Stimulated activated CD8-positive, alpha-beta memory T cell treated with anti-CD3 and anti-CD28 coated beads, Interleukin-7, amount 100 ng/mL, for 48 hours (primary cell): ENCODE measurements around the gene CLIP3.
"Not testable (repeated sequence)": the region's sequence is repeated elsewhere in the genome, so short reads cannot be mapped to it uniquely, and the experiment has no call there.

Experiments used
- DNase-seq, 2 donors: peaks; one replicate each; pipeline ENCODE4 v3.0.0-alpha.2; 2020; ENCODE audit warnings: low read depth in 1 of 2; ENCODE audit errors: extremely low read depth in 1 of 2

CLIP3 gene

DNA sequence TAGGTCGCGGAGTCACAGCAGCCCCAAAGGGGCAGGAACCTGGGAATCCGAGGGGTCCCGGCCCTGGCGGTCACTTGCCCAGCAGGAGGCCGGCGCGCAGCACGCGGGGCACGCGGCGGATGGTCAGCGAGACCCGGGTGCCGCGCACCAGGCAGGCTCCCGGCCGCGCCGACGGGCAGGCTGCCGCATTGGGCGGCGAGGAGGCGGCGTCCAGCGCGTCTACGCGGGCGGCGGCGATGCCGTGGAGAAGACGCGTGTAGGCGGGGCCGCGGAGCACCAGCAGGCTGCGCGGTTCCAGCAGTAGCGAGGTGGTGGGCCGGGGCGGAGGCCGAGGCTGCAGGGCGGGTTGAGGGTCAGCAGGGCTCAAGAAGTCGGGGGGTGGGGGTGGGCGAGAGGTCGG is 23.5 kb downstream of the CLIP3 start:
- no peak for DNase-seq

DNA sequence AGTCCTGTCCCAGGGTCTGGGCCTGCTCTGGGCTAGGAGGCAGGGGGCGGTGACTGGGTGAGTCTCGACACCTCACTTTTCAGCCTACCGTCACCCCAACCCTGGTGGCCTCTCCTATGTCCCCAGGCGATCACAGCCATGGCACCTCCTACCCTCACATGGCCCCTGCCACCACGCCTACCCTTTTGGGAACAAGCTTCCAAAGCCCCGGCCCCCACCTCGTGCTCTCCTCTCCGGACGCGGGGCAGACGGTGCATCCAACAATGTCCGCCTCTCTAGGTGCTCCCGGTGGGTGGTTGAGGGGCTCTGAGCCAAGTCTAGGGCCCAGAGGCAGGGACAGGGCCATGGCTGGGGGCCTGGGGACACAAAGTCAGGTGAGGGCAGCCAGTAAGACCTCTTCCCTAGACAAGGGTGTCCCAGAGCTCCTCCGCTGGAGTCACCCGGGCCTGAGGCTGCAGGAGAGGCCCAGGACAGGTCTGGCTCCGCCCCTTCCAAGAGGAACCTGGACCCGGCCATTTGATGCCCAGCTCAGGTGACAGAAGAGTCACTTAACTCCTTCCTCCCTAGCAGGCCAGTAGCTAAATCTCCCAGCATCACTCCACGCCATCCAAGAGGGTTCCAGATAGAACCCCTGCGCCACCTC is 24.2 kb downstream of the CLIP3 start, which contains the start of gene SYNE4:
SYNE4 (minus strand) TSS at position 478 of the 643 bp plus-strand sequence; CDS start at position 346, 132 bp downstream.
- no peak for DNase-seq

DNA sequence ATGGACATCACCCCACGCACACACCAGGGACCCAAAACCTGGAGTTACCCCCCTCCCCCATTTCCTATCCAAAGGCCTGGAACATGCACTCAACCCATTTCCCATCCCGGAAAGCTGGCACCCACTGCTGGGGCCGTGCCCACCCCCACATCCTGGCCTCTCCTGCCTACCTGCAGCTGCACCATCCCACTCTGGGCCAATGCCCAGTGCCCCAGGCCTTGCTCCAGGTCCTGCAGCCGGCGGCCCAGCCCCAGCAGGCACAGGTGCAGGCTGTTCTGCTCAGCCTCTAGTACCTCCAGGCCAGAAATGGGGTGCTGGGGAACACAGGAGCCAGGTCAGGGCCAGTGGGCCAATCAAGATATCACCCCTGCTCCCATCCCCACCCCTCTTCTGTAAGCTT is 25.7 kb downstream of the CLIP3 start:
- DNase-seq: no peak

DNA sequence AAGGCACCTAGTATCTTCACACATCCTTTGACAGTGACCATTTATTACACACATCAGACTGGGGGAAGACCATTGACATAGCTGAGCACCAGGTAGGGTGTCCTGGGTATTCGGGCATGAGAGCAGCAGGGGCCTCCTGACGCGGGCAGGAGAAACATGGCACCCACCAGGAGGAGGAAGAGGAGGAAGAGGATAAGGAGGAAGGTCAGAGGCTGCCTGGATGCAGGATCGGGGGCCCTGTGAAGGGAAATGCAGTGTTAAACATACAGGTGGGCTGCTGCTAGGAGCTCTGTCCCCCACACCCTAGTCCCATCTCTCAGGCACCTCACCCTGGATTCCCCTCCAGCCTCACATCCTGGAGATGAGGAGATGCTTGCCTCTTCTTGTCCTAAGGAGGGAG is 29.4 kb downstream of the CLIP3 start:
- no peak for DNase-seq

DNA sequence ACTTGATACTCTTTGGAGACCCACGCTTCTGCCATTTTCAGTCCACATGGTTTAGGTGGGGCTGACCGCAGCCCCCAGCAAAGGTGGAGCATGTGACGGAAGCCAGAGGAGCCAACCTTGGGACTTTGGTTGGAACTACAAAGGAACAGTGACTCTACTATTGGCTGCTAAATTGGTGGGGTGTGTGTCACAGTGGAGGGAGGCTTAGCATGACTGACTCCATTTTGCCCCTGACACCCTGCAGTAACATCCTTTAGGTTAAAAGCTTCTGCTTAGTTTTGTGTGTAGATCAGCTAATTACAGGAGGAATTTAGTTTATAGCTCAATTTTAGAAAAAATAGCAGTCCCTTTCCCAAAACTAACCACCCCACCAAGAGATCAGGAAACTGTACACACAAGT is 31.1 kb downstream of the CLIP3 start:
- no peak for DNase-seq

DNA sequence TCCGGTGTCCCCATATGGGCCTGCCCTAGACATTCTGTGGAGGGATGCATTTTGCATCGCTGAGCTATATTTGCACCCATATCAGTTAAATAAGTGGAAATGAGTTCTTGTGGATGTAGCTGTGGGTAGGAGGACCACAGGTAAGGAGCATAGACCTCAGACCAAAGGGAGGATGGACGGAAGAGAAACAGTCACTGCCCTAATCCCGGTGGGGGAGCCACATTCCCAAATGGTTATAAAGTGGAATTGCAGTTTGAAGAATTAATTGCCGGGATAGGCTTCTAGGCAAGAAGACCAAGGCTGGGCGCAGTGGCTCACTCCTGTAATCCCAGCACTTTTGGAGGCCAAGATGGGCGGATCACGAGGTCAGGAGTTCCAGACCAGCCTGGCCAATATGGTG is 35.9 kb downstream of the CLIP3 start:
- no peak for DNase-seq

DNA sequence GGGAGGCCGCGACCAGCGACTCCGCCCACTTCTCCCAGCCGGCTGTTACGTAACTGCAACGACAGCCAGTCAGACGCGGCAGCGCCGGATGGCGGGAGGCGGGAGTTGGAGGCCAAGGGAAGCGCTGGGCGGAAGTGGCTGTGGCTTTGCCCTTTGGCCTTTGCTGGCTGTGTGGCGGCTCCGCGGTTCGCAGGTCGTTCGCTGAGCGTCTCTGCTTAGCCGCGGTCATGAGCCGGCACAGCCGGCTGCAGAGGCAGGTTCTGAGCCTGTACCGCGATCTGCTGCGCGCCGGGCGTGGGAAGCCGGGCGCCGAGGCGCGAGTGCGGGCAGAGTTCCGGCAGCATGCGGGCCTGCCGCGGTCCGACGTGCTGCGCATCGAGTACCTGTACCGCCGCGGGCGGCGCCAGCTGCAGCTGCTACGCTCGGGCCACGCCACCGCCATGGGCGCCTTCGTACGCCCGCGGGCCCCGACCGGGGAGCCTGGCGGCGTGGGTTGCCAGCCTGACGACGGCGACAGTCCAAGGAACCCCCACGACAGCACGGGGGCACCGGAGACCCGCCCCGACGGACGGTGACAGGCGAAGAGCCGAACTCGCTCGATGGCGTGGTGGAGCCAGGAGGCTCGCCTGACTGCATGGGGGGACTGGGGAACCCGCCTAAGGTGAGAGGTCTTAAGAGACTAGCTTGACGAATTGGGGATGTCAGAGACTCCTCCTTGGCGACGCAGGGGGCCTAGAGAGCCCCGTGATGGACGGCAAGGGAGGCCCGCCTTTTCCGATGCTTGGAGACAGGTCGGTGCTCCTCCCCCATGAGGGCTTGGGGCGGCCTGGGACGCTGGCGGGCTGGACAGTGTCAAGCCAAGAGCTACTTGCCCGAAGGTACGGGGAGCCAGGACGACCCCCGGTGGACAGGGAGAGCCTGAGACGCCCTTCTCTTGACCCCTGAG is 37.4 kb downstream of the CLIP3 start, which contains the start of gene SDHAF1:
SDHAF1 (plus strand) TSS at position 141 of the 946 bp plus-strand sequence; CDS start at position 228, 87 bp downstream.
- peak; percentile 92 to 97 for DNase-seq

DNA sequence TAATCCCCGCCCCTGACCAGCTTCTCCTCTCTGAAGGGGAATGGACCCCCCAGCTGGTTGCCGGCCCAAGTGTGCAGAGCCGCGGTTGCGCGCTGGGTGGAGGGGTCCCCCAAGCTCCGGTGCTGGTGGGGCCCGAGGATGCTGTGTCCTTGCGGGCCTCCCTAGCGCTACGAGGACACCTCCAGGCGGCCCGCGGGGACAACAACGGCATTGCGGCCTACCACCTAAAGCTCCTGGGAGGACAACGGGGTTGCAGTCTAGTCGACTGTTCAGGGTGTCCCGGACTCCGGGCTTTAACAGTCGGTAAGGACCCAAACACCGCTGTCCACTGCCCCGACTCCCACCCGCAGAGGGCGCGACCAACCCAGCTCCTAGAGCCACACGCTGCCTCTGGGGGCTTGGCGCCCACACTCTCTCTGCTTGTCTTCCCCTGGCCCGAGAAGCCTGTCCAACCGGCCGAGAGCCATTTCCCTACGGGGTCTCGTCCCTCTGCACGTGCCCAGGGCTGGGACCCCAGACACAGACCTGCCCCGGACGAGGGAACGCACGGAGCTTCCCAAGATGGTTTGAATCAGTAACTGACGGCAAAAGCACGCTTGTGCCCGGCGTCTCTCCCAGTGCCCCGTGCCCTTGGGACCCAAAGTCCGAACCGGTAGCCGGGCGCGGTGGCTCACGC is 38.6 kb downstream of the CLIP3 start:
- no peak for DNase-seq

DNA sequence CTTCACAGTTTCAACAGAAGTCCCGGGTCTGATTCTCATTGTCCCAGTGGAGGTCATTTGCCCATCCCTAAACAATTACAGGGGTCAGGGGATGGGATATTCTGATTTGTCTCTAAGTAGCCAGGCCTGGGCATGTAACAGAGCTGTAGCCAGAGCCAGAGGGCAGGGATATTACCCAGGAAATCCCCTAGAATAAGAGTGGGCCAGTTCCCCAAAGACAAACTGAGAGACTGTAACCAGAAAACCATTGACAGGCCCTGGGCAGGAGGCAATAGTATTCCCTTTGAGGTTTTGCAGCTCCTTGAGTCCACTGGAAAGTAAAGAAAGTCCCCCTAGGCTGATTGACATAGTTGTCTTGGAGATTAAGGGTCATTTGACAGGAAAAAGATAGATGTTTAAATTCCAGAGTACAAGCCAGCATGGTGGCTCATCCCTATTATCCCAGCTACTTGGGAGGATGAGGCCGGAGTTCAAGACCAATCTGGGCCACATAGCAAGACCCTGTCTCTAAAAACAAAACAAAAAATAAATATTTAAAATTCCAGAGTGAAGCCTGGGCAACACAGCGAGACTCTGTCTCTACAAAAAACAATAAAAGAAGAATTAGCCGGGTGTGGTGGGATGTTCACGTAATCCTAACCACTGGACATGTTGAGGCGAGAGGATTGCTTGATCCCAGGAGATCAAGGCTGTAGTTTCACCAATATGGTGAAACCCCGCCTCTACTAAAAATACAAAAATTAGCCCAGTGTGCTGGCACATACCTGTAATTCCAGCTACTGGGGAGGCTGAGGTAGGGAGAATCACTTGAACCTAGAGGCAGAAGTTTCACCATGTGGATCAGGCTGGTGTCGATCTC is 39.5 kb downstream of the CLIP3 start:
- DNase-seq: no peak

DNA sequence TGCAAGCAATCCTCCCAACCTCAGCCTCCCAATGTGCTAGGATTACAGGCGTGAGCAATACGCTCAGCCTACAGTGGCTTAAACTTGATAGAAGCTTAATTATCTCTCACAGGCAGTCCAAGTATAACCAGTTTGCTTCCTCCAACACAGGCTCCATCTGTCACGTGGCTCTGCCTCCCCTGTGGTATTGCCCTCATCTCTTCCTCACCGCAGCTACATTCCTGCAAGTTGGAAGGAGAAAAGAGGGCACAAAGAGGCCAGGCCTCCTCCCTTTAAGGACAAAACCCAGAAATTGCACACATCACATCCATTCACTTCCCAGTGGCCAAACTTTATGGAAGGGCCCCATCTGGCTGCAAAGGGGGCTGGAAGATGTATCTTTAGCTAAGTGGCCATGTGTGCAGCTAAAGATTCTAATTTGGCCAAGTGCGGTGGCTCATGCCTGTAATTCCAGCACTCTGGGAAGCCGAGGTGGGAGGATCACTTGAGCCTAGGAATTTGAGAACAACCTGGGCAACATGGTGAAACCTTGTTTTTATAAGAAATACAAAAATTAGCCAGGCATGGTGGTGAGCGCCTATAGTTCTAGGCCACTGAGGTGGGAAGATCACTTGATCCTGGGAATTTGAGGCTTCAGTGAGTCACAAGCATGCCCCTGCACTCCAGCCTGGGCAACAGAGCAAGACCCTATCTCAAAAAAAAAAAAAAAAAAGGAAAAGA is 40.8 kb downstream of the CLIP3 start:
- no peak for DNase-seq

DNA sequence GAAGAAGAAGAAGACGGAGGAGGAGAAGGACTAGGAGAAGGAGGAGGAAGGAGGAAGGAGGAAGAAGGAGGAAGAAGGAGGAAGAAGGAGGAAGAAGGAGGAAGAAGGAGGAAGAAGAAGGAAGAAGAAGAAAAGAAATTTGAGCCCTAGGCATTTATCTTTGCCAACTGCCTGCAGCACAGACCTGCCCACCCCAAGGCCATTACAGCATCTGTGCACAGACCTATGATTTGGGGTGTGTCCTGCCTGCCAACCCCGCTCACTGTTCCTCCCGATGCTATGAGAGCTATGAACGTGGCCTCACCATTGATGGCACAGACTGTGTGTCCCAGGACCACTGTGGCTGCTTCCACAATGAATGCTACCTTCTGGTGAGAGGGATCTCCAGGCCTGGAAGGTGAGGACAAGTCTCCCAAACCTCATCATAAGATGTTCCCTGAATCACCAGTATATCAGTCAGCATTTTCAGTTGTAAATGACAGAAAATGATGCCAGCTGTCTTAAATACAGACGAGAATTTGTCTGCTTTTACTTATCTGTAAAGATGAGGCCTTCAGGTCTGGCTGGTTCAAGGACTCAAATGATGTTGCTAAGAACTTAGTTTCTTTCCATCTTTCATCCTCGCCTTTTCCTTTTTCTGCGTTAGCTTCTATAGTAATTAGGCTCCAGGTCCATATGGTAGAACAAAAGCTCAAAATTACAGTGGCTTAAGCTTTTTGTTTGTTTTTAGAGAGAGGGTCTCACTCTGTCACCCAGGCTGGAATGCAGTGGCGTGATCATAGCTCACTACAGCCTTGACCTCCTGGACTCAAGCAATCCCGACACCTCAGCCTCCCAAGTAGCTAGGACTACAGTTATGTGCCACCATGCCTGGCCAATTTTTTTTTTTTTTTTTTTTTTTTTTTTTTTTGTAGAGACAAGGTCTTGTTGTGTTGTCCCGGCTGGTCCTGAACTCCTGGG is 41.6 kb downstream of the CLIP3 start:
- DNase-seq: no peak

DNA sequence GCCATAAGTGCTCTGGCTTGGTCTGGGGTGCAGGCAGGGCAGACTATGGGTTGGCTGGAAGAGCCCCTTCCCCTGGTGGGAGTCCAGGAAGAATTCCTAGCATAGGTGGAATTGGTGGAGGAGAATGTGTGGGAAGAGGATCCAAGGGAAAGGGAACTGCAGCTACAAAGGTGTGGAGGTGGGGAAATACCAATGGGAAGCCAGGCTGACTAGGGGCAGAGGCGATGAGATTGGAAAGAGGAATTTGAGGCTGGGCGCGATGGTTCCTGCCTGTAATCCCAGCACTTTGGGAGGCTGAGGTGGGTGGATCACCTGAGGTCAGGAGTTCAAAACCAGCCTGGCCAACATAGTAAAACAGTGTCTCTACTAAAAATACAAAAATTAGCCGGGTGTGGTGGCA is 42.5 kb downstream of the CLIP3 start:
- no peak for DNase-seq

DNA sequence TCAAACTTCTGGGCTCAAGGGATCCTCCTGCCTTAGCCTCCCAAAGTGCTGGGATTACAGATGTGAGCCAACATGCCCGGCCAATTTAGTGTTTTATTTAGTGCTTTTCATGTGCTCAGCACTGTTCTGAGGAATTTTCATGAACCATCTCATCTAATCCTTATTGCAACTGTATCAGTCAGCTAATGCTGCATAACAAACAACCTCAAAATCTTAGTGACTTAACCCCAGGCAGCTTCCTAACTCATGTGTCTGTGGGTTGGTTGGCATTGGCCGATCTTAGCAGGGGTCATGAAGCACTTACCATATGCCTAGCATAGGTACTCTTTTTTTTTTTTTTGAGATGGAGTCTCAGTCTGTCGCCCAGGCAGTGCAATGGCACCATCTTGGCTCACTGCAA is 43.8 kb downstream of the CLIP3 start:
- DNase-seq: no peak

DNA sequence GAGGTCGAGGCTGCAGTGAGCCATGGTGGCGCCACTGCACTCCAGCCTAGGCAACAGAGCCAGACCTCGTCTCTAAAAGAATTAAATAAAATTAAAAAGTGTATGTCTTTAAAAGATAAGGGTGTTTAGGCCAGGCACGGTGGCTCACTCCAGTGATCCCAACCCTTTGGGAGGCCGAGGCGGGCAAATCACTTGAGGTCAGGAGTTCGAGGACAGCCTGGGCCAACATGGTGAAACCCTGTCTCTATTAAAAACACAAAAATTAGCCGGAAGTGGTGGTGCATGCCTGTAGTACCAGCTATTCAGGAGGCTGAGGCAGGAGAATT is 45.1 kb downstream of the CLIP3 start:
- no peak for DNase-seq

DNA sequence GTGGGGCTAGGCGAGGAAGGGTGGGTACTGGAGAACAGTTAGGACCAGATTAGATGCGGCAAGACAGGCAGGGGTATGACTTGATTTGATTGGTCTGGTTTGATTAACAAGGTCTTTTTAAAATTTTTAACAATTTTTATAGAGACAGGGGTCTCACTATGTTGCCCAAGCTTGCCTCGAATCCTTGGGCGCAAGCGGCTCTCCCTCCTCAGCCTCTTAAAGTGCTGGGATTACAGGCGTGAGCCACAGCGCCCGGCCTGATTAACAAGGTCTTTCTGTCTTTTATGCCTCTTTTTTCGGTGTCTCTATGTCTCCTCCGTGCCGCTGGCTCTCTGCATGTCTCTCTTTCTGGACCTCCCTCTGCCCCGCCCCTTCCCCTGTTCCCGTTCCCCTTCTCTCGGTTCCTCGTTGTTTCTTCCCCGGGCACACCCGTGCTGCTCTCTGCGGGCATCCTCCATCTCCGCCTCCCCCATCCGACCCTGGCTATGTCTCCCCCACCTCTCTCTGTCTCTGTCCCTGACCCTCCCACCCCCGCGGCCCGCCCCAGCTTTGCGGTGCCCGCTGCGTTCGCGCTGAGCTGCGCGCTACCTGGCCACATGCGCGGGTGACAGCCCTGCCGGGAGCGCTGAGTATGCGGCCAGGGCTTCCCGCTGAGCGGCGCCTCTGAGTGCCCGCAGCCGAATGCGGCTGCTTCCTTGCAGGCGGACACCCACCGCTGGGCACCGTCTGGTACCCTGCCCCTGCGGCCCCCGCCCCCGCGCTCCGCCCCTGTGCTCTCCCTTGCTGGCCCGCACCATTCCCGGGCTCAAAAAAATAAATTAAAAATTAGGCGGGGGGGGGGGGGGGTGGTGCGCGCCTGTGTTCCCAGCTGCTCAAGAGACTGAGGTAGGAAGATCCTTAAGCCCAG is 45.8 kb downstream of the CLIP3 start:
- DNase-seq: no peak

DNA sequence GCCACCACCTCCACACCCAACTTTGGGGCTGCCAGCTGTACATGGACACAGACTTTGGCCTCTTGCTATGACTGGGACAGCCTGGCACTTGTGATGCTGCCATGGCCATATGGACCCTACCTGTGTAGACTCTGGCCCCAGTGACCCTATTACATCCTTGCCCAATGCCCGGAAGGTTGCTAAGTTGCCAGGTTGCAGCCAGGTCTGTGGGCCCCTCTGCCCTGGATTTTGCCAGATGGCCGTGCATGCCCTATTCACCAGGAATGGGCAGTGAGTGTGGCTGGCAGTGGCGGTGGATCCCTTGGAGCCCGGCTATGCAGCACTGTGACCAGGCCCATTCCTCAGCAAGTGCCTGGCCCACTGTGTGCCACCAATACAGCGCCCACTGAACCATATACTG is 46.6 kb downstream of the CLIP3 start:
- no peak for DNase-seq

DNA sequence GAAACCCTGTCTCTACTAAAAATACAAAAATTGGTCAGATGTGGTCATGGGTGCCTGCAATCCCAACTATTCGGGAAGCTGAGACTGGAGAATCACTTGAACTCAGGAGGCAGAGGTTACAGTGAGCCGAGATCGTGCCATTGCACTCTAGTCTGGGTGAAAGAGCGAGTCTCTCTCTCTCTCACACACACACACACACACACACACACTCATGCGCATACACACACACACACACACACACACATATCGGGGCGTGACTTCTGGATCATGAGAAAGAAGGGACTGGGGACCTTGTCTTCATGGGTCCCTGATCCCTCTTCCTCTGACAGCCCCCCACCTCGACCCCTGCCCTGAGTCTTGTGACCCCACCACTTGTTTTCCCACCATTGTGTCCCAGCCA is 49.5 kb downstream of the CLIP3 start:
- no peak for DNase-seq

DNA sequence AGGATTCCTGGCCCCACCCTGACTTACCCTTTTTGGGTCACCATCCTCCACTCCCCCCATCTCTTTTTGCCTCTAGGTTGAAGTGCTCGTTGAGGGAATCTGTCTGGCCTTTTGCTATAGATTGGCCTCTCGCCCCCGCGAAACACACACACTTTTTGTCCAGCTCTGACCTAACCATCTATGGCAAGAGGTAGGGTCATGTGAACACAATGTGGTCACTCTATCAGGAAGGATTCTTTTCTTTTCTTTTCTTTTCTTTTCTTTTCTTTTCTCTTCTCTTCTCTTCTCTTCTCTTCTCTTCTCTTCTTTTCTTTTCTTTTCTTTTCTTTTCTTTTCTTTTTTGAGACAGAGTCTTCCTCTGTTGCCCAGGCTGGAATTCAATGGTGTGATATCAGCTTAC is 51.7 kb downstream of the CLIP3 start:
- not testable (repeated sequence) for DNase-seq
